GM23338 (cell line): Measurements from ENCODE around the gene TBL3. TPM values are rescaled to one million over a fixed set of nuclear protein-coding genes. Genes with fewer than 3 reads are reported as not detected.

Experiments
- ATAC-seq: fragments of 200-7000 bp; cut with Tn5 transposase; 3 replicates; pipeline ENCODE4 v1.9.1; 2020
- DNase-seq: peaks from one replicate; pipeline ENCODE4 v3.0.0-alpha.2; 2015; ENCODE audit warnings: low spot score
- H2AFZ ChIP-seq: fragments of 200-600 bp; sonication (generic); 2 replicates; pipeline ENCODE4 v1.8.0; 2016; ENCODE audit warnings: antibody characterized with exemption, mild to moderate bottlenecking, moderate library complexity
- H3F3A ChIP-seq: fragments of 200-600 bp; sonication (generic); replicated peaks from 2 replicates; pipeline ENCODE4 v1.8.0; 2017; ENCODE audit warnings: antibody characterized with exemption, mixed run types, low read depth
- H3K27ac ChIP-seq: fragments of 200-600 bp; sonication (generic); 2 replicates; pipeline ENCODE4 v1.6.1; 2016; ENCODE audit warnings: low read depth
- H3K27me3 ChIP-seq: fragments of 200-600 bp; sonication (generic); 2 replicates; pipeline ENCODE4 v1.8.0; 2016; ENCODE audit warnings: mild to moderate bottlenecking, mixed run types, moderate library complexity; ENCODE audit not compliant: insufficient read depth
- H3K36me3 ChIP-seq: fragments of 200-600 bp; sonication (generic); 2 replicates; pipeline ENCODE4 v1.8.0; 2016; ENCODE audit warnings: mild to moderate bottlenecking; ENCODE audit not compliant: insufficient read depth
- H3K4me1 ChIP-seq: fragments of 200-600 bp; sonication (generic); 2 replicates; pipeline ENCODE4 v1.8.0; 2016; ENCODE audit warnings: mild to moderate bottlenecking, moderate library complexity; ENCODE audit not compliant: insufficient read depth
- H3K4me2 ChIP-seq: fragments of 200-600 bp; sonication (generic); 2 replicates; pipeline ENCODE4 v1.7.1; 2017; ENCODE audit warnings: mixed run types
- H3K4me3 ChIP-seq: fragments of 200-600 bp; sonication (generic); 2 replicates; pipeline ENCODE4 v1.6.1; 2016; ENCODE audit warnings: mixed run types
- H3K79me2 ChIP-seq: fragments of 200-600 bp; sonication (generic); replicated peaks from 2 replicates; pipeline ENCODE4 v1.8.0; 2017; ENCODE audit warnings: mild to moderate bottlenecking; ENCODE audit not compliant: insufficient read depth
- H3K9me2 ChIP-seq: fragments of 200-600 bp; sonication (generic); 2 replicates; pipeline ENCODE4 v1.8.0; 2017; ENCODE audit not compliant: insufficient read depth
- H4K20me1 ChIP-seq: fragments of 200-600 bp; sonication (generic); replicated peaks from 2 replicates; pipeline ENCODE4 v1.8.0; 2017; ENCODE audit warnings: mild to moderate bottlenecking; ENCODE audit not compliant: insufficient read depth
- H3K27ac Mint-ChIP-seq: 2 replicates; pipeline ENCODE4 v1.8.0; 2020; ENCODE audit warnings: inconsistent platforms, mild to moderate bottlenecking, moderate library complexity, mixed read lengths
- H3K27me3 Mint-ChIP-seq: 3 replicates; pipeline ENCODE4 v1.8.0; 2022; ENCODE audit warnings: low read depth, mild to moderate bottlenecking, moderate library complexity, mixed read lengths, inconsistent platforms; ENCODE audit not compliant: insufficient read depth, poor library complexity
- H3K36me3 Mint-ChIP-seq: 3 replicates; pipeline ENCODE4 v1.8.0; 2021; ENCODE audit warnings: low read depth, mild to moderate bottlenecking, inconsistent platforms, moderate library complexity, mixed read lengths
- H3K4me1 Mint-ChIP-seq: 3 replicates; pipeline ENCODE4 v1.8.0; 2020; ENCODE audit warnings: mild to moderate bottlenecking, inconsistent platforms, mixed read lengths
- H3K4me3 Mint-ChIP-seq: 3 replicates; pipeline ENCODE4 v1.8.0; 2021; ENCODE audit warnings: moderate library complexity, mild to moderate bottlenecking, inconsistent platforms, mixed read lengths
- H3K9me3 Mint-ChIP-seq: 3 replicates; pipeline ENCODE4 v1.8.0; 2020; ENCODE audit warnings: moderate library complexity, mild to moderate bottlenecking, inconsistent platforms, mixed read lengths
- CREB1 ChIP-seq: fragments of 250-450 bp; sonication (Bioruptor Pico); IDR thresholded peaks from 2 replicates; pipeline ENCODE4 v1.5.0; 2020; ENCODE audit warnings: low read depth, mild to moderate bottlenecking, moderate library complexity
- ETS1 ChIP-seq: IDR thresholded peaks from 2 replicates; pipeline ENCODE4 v1.6.1; 2016; ENCODE audit warnings: antibody characterized with exemption
- EZH2 ChIP-seq: fragments of 200-600 bp; sonication (generic); IDR thresholded peaks from one replicate; pipeline ENCODE4 v1.8.0; 2017; ENCODE audit warnings: antibody characterized with exemption, mild to moderate bottlenecking, low read depth; ENCODE audit not compliant: unreplicated experiment
- EZH2phosphoT487 ChIP-seq: fragments of 200-600 bp; sonication (generic); IDR thresholded peaks from one replicate; pipeline ENCODE4 v1.8.1; 2018; ENCODE audit warnings: antibody characterized with exemption; ENCODE audit not compliant: unreplicated experiment
- JUNB ChIP-seq: IDR thresholded peaks from one replicate; pipeline ENCODE4 v1.6.1; 2016; ENCODE audit warnings: antibody characterized with exemption; ENCODE audit not compliant: unreplicated experiment
- NANOG ChIP-seq: IDR thresholded peaks from 2 replicates; pipeline ENCODE4 v1.6.1; 2016; ENCODE audit warnings: antibody characterized with exemption, borderline replicate concordance
- STAT1 ChIP-seq: IDR thresholded peaks from one replicate; pipeline ENCODE4 v1.6.1; 2016; ENCODE audit warnings: antibody characterized with exemption; ENCODE audit not compliant: unreplicated experiment
- ZNF114 ChIP-seq: fragments of 250-450 bp; sonication (Bioruptor Pico); IDR thresholded peaks from 2 replicates; pipeline ENCODE4 v1.5.0; 2020; ENCODE audit warnings: mild to moderate bottlenecking, moderate library complexity
- ZNF462 ChIP-seq: fragments of 250-450 bp; sonication (Bioruptor Pico); IDR thresholded peaks from 2 replicates; pipeline ENCODE4 v1.5.0; 2020; ENCODE audit warnings: mild to moderate bottlenecking, moderate library complexity
- polyA plus RNA-seq: library from polyadenylated mRNA; unstranded; fragments of >200 nt; fragmentation: Nextera tagmentation; extraction: Ambion mirVana; gene quantifications from 2 replicates; pipeline ENCODE4 v1.2.1, GENCODE V29; 2016
- total RNA-seq: library from RNA; depleted of rRNA; stranded (reverse); fragments of >200 nt; shearing (Covaris generic); gene quantifications from 2 replicates; pipeline ENCODE4 v1.2.3, GENCODE V29; 2014
- TF ChIP-seq, protein P1 (sequence below), 2 experiments: fragments of 200-600 bp in 1 of 2; sonication (generic) in 1 of 2; conservative IDR thresholded peaks; 2 replicates each; pipeline versions ENCODE4 v1.5.1 to v1.6.1; 2016 to 2017; ENCODE audit warnings: antibody characterized with exemption in 2 of 2, low read depth in 2 of 2, mild to moderate bottlenecking in 2 of 2, moderate library complexity in 1 of 2

The TBL3 gene
- total and polyA plus RNA-seq, 2 experiments from 2014 or later = 67.0 to 157 TPM

DNA sequence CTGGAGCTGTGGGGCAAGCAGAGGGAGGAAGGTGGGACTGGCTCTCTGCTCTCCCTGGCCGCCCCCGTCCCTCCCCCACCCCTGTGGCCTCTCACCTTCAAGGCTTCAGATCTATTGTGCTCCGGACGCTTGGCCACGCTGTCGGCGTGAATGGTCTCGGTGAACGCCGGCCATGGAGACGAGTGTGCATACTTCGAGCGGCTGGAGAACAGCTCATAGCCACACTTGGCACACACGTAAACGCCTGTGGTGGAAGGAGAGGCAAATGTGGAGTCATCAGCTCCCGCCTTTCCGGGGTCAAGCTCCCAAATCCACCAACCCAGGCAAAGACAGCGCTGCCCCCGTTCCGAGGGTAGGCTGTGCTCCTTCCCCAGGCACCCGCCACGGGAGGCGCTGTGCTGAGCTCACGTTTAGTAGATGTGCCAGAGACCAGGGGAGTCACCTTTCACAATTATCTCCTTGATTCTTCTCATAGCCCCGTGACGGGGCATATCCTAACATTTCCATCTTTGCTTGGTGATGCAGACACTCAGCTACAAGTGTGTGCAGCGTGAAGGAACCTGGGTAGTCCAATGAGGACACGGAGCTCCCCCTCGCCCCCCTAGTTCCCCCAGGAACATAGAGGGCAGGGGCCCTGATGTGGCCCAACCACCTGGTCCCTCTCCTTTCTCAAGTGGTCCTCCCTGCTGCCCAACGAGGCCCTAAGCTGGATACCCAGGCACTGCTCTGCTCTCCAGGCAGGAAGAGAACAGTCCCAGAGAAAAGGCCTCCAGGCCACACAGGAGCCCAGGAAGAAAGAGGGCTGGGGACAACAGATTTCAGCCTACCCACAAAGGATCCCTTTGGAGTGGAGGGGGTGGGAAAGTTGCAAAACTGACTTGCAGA lies 30.4 kb upstream of the TBL3 start:
- Mint-ChIP-seq H3K4me3 (peak overlapping the region; percentile 85), H3K36me3 (peaks cover 16% of the 10 kb centered on the region), H3K27me3 (peaks cover 11% of the 10 kb centered on the region), H3K4me1 (peaks cover 20% of the 10 kb centered on the region), H3K27ac (no peak overlapping the region), H3K9me3 (no peaks in the 10 kb centered on the region)
- peak; percentile 78 for DNase-seq
- peak overlapping the region; percentile 93 for H3K4me2 ChIP-seq
- TF ChIP-seq STAT1 (no peak), ZNF114 (no peak), CREB1 (CRISPR knock-in tag) (0 out of 2 replicates have a peak, but pooled peaks have one; percentile 18), NANOG (no peak), ETS1 (no peak)
- TF ChIP-seq, protein P1, sequence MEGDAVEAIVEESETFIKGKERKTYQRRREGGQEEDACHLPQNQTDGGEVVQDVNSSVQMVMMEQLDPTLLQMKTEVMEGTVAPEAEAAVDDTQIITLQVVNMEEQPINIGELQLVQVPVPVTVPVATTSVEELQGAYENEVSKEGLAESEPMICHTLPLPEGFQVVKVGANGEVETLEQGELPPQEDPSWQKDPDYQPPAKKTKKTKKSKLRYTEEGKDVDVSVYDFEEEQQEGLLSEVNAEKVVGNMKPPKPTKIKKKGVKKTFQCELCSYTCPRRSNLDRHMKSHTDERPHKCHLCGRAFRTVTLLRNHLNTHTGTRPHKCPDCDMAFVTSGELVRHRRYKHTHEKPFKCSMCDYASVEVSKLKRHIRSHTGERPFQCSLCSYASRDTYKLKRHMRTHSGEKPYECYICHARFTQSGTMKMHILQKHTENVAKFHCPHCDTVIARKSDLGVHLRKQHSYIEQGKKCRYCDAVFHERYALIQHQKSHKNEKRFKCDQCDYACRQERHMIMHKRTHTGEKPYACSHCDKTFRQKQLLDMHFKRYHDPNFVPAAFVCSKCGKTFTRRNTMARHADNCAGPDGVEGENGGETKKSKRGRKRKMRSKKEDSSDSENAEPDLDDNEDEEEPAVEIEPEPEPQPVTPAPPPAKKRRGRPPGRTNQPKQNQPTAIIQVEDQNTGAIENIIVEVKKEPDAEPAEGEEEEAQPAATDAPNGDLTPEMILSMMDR (conservative IDR thresholded peaks at IDR 0.05; ENCODE audit: low read depth in 2 of 2) = peak; percentile 53 to 68
- no peaks in the 10 kb centered on the region; the same call in 1 of the 2 replicates for H4K20me1 ChIP-seq
- 0 out of 2 replicates have a peak, but pooled peaks cover 10% of the 10 kb centered on the region for H3F3A ChIP-seq
- H3K27me3 ChIP-seq = no peaks in the 10 kb centered on the region
- H3K4me3 ChIP-seq = no peak overlapping the region
- H3K9me2 ChIP-seq = no peaks in the 10 kb centered on the region
- H3K79me2 ChIP-seq = no peaks in the 10 kb centered on the region
- peak; percentile 61 for ATAC-seq
- no peak overlapping the region for H2AFZ ChIP-seq
- peaks cover 15% of the 10 kb centered on the region; the same call in 1 of the 2 replicates for H3K4me1 ChIP-seq
- no peaks in the 10 kb centered on the region for H3K36me3 ChIP-seq
- no peak overlapping the region for H3K27ac ChIP-seq

DNA sequence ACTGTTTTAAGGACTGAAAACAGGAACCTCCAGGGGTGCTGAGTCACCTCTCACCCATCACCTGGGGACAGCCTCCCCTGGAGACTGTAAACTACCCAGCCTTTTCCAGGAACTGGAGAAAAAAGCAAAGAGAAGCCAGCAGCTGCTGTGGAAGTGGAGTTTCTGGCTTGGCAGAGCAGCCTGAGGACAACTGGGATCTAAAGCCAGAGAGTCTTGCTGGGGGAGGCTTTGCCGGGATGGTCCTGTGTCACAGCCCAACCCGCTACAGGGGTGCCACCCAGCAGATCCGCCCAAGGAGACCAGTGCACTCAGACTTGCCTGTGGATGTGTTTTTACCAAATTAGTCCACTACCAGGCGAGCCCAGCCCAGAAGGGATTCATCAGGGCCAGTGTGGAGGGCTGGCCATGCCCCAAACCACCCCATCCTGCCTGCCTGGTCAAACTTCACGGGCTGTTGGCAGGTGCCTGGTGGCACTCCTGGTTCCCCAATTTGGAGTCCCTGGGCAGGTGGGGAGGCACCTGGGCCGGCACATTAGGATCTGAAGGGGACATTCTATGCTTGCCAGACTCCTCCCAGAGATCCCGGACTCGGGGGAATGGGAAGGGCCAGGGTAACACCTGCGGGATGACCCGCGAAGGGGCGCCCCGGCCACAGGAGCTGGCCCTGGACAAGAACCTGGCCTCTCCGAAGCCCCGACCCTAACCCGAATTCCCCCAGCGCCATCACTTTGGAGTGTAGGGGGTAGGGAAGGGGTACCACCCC lies 29.6 kb upstream of the TBL3 start:
- peak overlapping the region; percentile 85 for H3K4me3 Mint-ChIP-seq
- Histone ChIP-seq H3K4me3 (peak overlapping the region; percentile 97), H3K4me1 (peaks cover 15% of the 10 kb centered on the region; the same call in 1 of the 2 replicates), H3K27me3 (no peaks in the 10 kb centered on the region), H3K27ac (no peak overlapping the region), H3F3A (0 out of 2 replicates have a peak, but pooled peaks cover 10% of the 10 kb centered on the region), H3K9me2 (no peaks in the 10 kb centered on the region), H3K36me3 (no peaks in the 10 kb centered on the region), H3K4me2 (peak overlapping the region; percentile 93), H3K79me2 (no peaks in the 10 kb centered on the region), H4K20me1 (no peaks in the 10 kb centered on the region; the same call in 1 of the 2 replicates), H2AFZ (no peak overlapping the region)
- peaks cover 11% of the 10 kb centered on the region for H3K27me3 Mint-ChIP-seq
- DNase-seq (no peak), ATAC-seq (peak; percentile 6)
- H3K4me1 Mint-ChIP-seq = peaks cover 20% of the 10 kb centered on the region
- H3K9me3 Mint-ChIP-seq = no peaks in the 10 kb centered on the region
- H3K27ac Mint-ChIP-seq = no peak overlapping the region
- H3K36me3 Mint-ChIP-seq = peaks cover 16% of the 10 kb centered on the region
- TF ChIP-seq EZH2 (no peak), ZNF462 (no peak), CREB1 (CRISPR knock-in tag) (no peak), STAT1 (no peak), JUNB (no peak), EZH2phosphoT487 (no peak)
